ENCODE data around the gene SEMA5A.

DNA sequence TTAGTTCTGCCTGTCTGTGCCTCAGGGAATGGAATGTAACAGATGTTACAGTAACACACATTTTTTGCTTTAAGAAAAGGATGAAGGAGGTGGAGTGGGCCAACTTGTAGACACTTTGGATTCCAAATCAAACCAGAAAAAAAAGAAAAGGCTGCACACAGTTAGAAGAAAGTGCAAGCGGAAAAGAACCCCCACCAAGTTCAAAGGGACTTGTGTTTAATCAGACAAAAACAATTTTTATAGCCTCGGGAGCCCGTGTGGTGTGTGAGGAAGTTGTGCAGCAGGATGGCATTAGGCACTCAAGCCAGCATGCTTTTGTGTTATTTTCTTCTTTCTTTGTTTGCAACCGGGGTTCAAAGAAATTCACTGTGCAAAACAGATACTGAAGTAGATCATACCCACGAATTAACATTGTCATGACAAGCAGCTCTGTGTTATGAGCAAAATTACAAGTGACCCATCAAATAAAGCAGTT lies 189.5 kb downstream of the SEMA5A start:
- TF ChIP-seq, protein P1, sequence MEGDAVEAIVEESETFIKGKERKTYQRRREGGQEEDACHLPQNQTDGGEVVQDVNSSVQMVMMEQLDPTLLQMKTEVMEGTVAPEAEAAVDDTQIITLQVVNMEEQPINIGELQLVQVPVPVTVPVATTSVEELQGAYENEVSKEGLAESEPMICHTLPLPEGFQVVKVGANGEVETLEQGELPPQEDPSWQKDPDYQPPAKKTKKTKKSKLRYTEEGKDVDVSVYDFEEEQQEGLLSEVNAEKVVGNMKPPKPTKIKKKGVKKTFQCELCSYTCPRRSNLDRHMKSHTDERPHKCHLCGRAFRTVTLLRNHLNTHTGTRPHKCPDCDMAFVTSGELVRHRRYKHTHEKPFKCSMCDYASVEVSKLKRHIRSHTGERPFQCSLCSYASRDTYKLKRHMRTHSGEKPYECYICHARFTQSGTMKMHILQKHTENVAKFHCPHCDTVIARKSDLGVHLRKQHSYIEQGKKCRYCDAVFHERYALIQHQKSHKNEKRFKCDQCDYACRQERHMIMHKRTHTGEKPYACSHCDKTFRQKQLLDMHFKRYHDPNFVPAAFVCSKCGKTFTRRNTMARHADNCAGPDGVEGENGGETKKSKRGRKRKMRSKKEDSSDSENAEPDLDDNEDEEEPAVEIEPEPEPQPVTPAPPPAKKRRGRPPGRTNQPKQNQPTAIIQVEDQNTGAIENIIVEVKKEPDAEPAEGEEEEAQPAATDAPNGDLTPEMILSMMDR (optimal IDR thresholded peaks at IDR 0.05 in 1 of 3, IDR thresholded peaks at IDR 0.05 in 1 of 3, conservative IDR thresholded peaks at IDR 0.05 in 1 of 3; ENCODE audit: extremely low read depth in 1 of 3, insufficient read depth in 2 of 3, low read length in 3 of 3), result no peak
- TF ChIP-seq EZH2 (IDR thresholded peaks at IDR 0.05; ENCODE audit: low read length), result no peak

All from keratinocyte (primary cell).